AG10803 (cell line): ENCODE results near the gene PYGB.
A peak's percentile ranks its signal among the peaks of the same experiment; 100 is the strongest.

Experiments
- DNase-seq: peaks from one replicate; pipeline ENCODE4 v3.0.0; 2010; ENCODE audit warnings: low read depth
- H3K4me3 ChIP-seq: 2 replicates; pipeline ENCODE4 v1.5.1; 2011; ENCODE audit warnings: mild to moderate bottlenecking, low read length, control low read depth
- TF ChIP-seq, protein P1 (sequence below): conservative IDR thresholded peaks from 2 replicates; pipeline ENCODE4 v1.5.1; 2011; ENCODE audit warnings: mild to moderate bottlenecking, low read length, control low read depth, inconsistent platforms

PYGB gene

DNA sequence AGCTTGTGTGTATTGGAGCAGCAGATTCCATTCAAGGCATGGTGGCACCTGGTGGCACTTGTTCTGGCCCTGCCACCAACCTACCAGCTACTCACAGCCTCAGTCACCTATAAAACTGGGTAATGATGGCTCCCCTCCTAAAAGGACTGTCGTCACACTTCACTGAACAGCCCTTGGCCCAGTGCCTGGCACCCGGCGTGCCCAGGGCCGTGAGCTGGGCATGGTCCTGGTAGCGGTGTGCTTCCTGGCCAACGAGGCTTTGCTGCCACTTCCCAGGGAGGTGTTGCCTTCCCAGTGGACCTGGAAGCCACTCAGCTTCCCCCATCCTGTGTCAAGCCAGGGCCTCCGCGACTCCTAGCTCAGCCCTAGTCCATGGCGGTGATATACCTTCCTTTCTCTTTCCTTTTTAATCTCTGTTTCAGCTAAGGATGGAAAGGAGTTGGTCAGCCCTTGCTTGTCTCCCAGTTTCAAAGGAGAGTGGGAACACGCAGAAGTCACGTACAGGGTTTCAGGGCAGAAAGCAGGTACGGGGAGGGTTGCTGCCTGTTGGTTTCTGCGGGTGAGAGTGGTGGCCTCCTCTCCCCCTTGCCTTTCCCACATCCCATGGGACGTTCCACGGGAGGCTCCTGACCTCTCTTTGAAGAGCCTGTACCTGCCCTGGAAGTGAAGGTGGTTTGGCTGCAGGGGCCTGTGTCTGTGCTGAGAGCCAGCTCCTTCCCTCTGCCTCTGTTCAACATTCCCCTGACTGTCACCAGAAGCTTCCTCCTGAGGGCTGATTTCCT lies 26.9 kb upstream of the PYGB start:
- no peak overlapping the region for H3K4me3 ChIP-seq
- TF ChIP-seq, protein P1, sequence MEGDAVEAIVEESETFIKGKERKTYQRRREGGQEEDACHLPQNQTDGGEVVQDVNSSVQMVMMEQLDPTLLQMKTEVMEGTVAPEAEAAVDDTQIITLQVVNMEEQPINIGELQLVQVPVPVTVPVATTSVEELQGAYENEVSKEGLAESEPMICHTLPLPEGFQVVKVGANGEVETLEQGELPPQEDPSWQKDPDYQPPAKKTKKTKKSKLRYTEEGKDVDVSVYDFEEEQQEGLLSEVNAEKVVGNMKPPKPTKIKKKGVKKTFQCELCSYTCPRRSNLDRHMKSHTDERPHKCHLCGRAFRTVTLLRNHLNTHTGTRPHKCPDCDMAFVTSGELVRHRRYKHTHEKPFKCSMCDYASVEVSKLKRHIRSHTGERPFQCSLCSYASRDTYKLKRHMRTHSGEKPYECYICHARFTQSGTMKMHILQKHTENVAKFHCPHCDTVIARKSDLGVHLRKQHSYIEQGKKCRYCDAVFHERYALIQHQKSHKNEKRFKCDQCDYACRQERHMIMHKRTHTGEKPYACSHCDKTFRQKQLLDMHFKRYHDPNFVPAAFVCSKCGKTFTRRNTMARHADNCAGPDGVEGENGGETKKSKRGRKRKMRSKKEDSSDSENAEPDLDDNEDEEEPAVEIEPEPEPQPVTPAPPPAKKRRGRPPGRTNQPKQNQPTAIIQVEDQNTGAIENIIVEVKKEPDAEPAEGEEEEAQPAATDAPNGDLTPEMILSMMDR, result no peak
- DNase-seq, result no peak

DNA sequence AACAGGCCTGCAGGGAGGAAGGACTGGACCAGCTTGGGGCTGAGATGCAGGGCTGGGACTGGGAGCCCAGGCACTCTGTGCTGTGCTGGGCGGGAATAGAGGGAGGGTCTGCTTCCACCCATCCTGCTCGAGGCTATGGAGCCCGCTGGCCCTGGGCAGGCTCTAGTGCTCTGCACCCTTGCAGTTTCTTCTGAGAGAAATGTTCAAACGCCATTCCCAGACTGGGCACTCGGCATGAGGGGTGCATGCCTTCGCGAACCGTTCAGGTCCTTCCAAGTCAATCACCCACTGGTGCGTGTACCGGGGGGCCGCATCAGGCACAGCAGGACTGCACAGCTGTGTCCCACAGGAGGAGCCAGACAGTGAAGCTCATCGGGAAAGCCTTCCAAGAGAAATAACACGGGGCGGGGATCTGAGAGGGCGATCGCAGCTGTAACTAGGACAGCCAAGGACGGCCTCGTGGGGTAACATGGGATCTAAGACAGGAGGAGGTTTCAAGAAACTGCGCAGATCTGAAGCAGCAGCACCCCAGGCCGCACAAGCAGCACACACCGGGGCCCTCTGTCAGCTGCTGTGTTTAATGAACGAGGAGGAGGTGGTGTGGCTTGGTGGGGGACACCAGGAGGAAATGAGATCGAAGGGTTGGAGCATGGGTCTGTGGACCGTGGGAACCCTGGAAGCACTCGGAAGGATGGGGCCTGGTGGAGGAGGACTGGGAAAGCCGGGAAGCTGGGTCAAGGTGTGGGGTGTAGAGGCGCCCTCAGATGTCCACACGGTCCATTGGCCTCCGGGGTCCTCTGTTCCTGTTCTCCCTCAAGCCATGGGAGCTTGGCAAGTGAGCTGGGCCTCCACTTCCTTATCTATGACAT lies 26.1 kb upstream of the PYGB start:
- no peak for DNase-seq
- no peak overlapping the region for H3K4me3 ChIP-seq
- TF ChIP-seq, protein P1, result no peak

DNA sequence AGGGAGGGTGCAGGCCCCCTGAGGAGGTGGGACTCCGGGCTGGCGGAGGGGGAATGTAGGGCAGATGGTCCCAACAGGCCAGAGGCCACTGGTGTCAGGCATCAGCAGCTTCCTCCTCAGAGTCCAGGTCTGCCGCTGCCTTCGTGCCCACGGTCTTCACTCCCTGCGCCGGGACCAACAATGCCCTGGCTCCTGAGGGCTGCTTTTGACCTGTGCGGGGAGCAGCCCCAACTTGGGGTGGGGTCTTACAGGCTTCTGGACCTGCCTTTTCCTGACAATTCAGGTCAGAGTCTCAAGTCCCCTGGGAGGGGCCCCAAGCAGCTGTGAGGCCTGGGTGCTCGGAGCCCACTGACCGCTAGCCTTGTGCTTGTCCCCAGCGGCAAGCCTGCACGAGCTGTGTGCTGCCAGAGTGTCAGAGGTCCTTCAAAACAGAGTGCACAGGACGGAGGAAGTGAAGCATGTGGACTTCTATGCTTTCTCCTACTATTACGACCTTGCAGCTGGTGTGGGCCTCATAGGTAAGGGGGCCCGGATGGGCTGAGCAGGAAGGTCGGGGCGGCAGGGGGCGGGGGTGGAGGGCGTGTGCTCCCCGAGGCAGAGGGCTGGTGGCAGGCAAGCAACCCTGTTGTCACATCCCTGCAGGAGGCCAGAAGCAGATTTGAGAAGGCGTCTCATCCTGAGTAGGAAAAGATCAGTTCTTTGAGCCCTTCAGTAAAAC lies 25.3 kb upstream of the PYGB start:
- TF ChIP-seq, protein P1, result no peak
- DNase-seq, result no peak
- H3K4me3 ChIP-seq, result no peak overlapping the region

DNA sequence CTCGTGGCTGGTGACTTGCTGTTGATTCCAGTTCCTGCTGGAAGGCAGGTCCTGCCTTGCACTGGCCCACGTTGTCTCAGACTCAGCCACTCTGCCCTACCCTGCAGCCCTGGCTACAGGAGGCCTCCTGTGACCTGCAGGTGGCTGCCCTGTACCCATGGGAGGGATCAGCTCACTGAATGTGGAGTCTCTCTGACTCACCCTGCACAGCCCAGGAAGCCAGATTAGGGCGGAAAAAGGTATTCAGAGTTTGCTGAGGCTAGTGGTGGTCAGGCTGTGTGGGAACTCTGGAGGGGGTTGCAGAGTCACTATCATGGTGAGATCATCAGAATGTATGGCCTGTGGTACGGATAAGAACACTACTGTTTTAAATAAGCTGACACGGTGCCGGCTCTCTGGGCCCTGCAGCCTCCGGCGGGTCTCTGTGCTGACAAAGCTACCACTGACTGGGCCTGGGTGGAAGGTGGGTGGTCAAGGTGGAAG lies 24.7 kb upstream of the PYGB start:
- DNase-seq, result peak; percentile 62
- H3K4me3 ChIP-seq, result no peak overlapping the region
- TF ChIP-seq, protein P1, result no peak

DNA sequence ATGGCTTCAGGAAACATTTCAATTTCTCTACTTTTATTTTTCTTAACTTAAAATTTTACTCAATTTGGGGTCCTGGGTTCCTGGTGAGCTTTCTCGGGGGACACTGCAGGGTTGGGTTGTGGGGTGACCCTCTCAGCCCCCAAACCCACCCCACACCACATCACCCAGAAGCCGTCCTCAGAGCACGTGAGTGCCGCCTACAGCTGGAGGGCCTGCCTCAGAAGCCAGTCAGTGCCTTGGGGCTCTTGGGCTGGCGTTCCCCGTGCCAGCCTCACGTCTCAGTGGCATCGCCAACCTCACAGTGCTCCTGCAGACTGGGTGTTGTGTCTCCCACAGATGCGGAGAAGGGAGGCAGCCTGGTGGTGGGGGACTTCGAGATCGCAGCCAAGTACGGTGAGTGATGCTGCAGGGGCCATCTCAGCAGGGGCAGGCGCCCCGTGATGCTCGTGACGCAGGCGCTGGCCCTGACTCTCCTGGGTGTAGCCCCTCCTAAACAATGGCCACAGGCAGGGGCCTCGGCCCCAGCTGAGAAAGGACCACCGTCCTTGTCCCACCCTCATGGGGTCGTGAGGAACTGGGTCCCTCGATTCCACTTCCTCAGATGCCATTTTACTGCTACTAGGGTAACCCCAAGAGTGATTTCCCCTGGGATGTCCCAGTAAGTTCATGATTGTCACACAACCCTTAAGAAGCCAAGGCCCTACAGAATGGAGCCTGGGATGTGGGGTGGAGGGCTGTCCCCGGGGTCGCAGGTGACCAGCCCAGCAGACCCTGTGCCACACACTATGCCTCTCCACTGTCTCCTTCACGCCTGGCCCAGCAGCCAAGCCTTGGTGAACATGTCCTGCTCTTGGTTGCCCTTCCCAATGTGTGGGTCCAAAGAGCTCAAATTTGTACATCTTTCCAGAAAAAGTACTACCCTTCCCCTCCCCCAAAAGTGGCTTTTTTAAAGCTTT lies 23.8 kb upstream of the PYGB start:
- no peak overlapping the region for H3K4me3 ChIP-seq
- DNase-seq, result no peak
- TF ChIP-seq, protein P1, result no peak

DNA sequence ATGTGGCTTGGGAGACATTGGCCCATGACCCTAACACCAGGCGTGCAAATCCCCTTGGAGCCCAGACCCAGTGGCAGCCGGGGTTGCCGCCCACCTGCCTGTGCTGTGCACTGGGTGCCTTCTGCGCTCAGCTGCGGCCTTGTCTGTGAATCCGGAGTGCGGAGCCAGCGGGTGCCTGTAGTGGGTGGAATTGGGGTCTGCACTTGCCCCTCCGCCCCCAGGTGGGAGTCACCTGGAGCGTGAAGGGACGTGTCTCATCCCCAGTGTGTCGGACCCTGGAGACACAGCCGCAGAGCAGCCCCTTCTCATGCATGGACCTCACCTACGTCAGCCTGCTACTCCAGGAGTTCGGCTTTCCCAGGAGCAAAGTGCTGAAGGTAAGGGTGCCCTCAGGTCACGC lies 22.9 kb upstream of the PYGB start:
- TF ChIP-seq, protein P1, result no peak
- no peak for DNase-seq
- no peak overlapping the region for H3K4me3 ChIP-seq
